GM19238 (cell line): ENCODE data around the gene CCDC92.

Source experiments
- DNase-seq: peaks from one replicate; pipeline ENCODE4 v3.0.0; 2011; ENCODE audit warnings: low spot score; ENCODE audit not compliant: insufficient read length

The CCDC92 gene

DNA sequence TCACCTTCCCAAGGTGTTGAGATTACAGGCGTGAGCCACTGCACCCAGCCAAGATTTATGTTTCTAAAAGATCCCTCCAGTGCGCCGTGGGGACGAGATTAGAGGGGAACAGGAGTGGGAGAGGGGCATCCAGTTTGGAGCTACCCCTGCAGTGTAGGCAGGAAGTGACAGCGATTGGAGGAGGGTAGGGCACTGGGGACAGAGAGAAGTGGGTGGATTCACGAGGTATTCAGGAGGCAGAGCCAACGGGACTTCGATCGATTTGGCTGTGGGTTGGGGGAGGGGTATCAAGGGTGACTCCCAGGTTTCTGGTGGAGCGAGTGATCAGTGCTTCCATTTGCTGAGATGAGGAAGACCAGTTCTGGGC, 82.1 kb downstream of the CCDC92 start:
- DNase-seq: no peak

GRCh38 chr12:123889848-123890535, 82.6 kb downstream of the CCDC92 start:
- no peak for DNase-seq

GRCh38 chr12:123888989-123889388, 83.6 kb downstream of the CCDC92 start:
- no peak for DNase-seq

DNA sequence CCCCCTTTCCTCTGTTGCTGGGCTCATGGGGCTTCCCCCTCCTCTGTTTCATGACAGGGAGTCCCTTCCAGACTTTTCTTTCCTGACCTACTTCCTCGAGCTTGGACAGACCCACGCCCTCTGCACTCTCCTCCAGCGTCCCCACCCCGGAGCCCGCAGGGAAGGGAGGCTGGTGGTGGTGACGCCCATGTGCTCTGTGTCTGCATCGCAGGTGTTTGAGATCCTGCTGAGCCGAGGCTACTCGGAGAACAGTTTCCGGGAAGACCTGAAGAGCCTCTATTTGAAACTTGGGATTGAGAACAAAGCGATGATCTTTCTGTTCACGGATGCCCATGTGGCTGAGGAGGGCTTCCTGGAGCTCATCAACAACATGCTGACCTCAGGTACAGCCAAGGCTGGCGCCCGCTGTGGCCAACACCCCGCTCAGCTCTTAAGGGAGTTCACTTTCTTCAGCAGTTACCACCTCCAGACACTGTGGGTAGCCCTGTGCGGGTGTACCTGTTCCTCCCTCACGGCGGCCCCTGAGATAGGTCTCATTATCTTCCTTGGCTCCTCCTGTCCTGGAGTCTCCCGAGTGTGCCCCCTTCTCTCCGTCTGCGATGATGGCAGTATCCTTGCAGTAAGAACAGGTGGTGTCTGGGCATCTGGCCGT, 85.6 kb downstream of the CCDC92 start:
- no peak for DNase-seq

DNA sequence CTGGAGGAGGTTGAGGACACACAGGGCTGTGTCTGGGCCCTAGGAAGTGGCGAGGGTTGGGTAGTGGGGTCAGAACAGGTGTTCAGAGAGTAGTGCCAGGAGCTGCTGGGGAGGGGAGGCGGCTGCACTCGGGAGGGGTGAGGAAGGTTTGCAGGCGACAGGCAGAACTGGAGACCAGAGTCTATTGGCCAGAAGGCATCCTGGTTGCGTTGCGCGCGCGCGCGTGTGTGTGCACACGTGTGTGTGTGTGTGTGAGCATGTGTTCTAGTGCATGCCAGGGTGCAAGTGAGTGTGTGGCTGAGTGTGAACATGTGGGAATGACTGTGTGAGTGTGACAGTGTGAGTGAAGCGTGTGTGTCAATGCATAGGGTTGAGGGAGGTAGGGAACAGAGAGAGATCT, 86.4 kb downstream of the CCDC92 start:
- no peak for DNase-seq
